Activated CD4-positive, alpha-beta T cell treated with anti-CD3 and anti-CD28 coated beads for 36 hours (primary cell): ENCODE data around the gene PEX13. TPM values are rescaled to one million over a fixed set of nuclear protein-coding genes. Genes with fewer than 3 reads are reported as not detected.
"Not testable (repeated sequence)": the region's sequence is repeated elsewhere in the genome, so short reads cannot be mapped to it uniquely, and the experiment has no call there.

Experiments used
- ATAC-seq: fragments of 200-7000 bp; cut with Tn5 transposase; one replicate; pipeline ENCODE4 v1.10.0; 2021; ENCODE audit warnings: mild to moderate bottlenecking, moderate library complexity
- CTCF ChIA-PET: fragments of 350-600 bp; sonication (Branson Sonifier 250); formaldehyde crosslinking; loops from one replicate; lab custom pipeline; 2021; ENCODE audit warnings: antibody characterized with exemption; lab: Charles Lee
- POLR2A ChIA-PET: fragments of 350-600 bp; sonication (Branson Sonifier 250); formaldehyde crosslinking; loops from one replicate; lab custom pipeline; 2021; ENCODE audit warnings: antibody characterized with exemption, inconsistent platforms; lab: Charles Lee
- DNase-seq: peaks from one replicate; pipeline ENCODE4 v3.0.0-alpha.2; 2020
- H3K27ac Mint-ChIP-seq: one replicate; pipeline ENCODE4 v1.8.0; 2021; ENCODE audit warnings: mixed read lengths
- H3K27me3 Mint-ChIP-seq: one replicate; pipeline ENCODE4 v1.8.0; 2021; ENCODE audit warnings: mixed read lengths
- H3K36me3 Mint-ChIP-seq: one replicate; pipeline ENCODE4 v1.8.0; 2021; ENCODE audit warnings: low read depth, mixed read lengths
- H3K4me1 Mint-ChIP-seq: one replicate; pipeline ENCODE4 v1.8.0; 2021; ENCODE audit warnings: mixed read lengths
- H3K4me3 Mint-ChIP-seq: one replicate; pipeline ENCODE4 v1.8.0; 2021; ENCODE audit warnings: mild to moderate bottlenecking, moderate library complexity, mixed read lengths
- H3K9me3 Mint-ChIP-seq: one replicate; pipeline ENCODE4 v1.8.0; 2021; ENCODE audit warnings: low read depth, mixed read lengths
- intact Hi-C, 2 experiments: fragments of 100-400 bp; cut with DNase I in 1 of 2; cut with micrococcal nuclease in 1 of 2; formaldehyde crosslinking; loops; one replicate each; pipeline versions ENCODE4 v1.14.2 to v1.15.1; 2022 to 2024; cut with DNase I, micrococcal nuclease
- total RNA-seq, 2 experiments: library from RNA; stranded (reverse); gene quantifications; one replicate each; pipeline ENCODE4 v1.2.3, GENCODE V29; 2021

Gene PEX13
- total RNA-seq, 2 experiments from 2014 or later = 14.4 to 19.9 TPM

- Mint-ChIP-seq H3K27ac (no peak overlapping the region), H3K9me3 (no peaks in the 10 kb centered on the region), H3K36me3 (peaks cover 27% of the 10 kb centered on the region), H3K27me3 (no peaks in the 10 kb centered on the region), H3K4me1 (peaks cover 27% of the 10 kb centered on the region), H3K4me3 (no peak overlapping the region)
- DNase-seq (no peak), ATAC-seq (no peak)
- intact Hi-C loops = no loop called here
- POLR2A ChIA-PET = no interaction called here
- CTCF ChIA-PET = interaction anchor here (0.7 to 1.1 kb wide), 2 partner anchors 9 to 45 kb away, joined by 3 read pairs; no protein-coding TSS in a partner anchor
Observed at GRCh38 chr2:61023670-61024069, 6.2 kb downstream of the PEX13 start.

GRCh38 chr2:61029533-61029932, 12.0 kb downstream of the PEX13 start:
- peaks cover 6% of the 10 kb centered on the region for H3K4me1 Mint-ChIP-seq
- ChIA-PET POLR2A (no interaction called here), CTCF (no interaction called here)
- intact Hi-C loops = no loop called here
- no peak overlapping the region for H3K27ac Mint-ChIP-seq
- no peak overlapping the region for H3K4me3 Mint-ChIP-seq
- H3K9me3 Mint-ChIP-seq = no peaks in the 10 kb centered on the region
- no peaks in the 10 kb centered on the region for H3K27me3 Mint-ChIP-seq
- peaks cover 29% of the 10 kb centered on the region for H3K36me3 Mint-ChIP-seq
- ATAC-seq (no peak), DNase-seq (no peak)

DNA sequence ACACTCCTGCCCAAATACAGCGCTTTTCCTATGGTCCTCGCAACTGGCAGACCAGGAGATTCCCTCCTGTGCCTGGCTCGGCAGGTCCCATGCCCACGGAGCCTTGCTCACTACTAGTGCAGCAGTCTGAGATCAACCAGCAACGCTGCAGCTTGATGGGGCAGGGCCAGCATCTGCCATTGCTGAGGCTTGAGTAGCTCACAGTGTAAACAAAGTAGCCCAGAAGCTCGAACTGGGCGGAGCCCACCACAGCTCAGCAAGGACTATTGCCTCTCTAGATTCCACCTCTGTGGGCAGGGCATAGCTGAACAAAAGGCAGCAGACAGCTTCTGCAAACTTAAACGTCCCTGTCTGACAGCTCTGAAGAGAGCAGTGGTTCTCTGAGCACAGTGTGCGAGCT, 17.1 kb downstream of the PEX13 start:
- H3K4me1 Mint-ChIP-seq, H3K4me3 Mint-ChIP-seq, CTCF ChIA-PET, intact Hi-C loops, ATAC-seq, H3K27ac Mint-ChIP-seq, H3K27me3 Mint-ChIP-seq, DNase-seq: not testable (repeated sequence)
- Mint-ChIP-seq H3K36me3 (peaks cover 38% of the 10 kb centered on the region), H3K9me3 (peaks cover 13% of the 10 kb centered on the region)
- POLR2A ChIA-PET = interaction anchor here (0.6 kb wide), 1 partner anchor 26 kb away, joined by 3 read pairs; no protein-coding TSS in a partner anchor

GRCh38 chr2:61036643-61037042, 19.1 kb downstream of the PEX13 start:
- peaks cover 35% of the 10 kb centered on the region for H3K36me3 Mint-ChIP-seq
- H3K27ac Mint-ChIP-seq, H3K4me1 Mint-ChIP-seq, H3K27me3 Mint-ChIP-seq, DNase-seq, POLR2A ChIA-PET, intact Hi-C loops, CTCF ChIA-PET, ATAC-seq, H3K4me3 Mint-ChIP-seq: not testable (repeated sequence)
- H3K9me3 Mint-ChIP-seq = peaks cover 14% of the 10 kb centered on the region

GRCh38 chr2:61042807-61043206, 25.3 kb downstream of the PEX13 start:
- intact Hi-C loops = no loop called here
- ATAC-seq (no peak), DNase-seq (no peak)
- Mint-ChIP-seq H3K9me3 (peaks cover 10% of the 10 kb centered on the region), H3K27me3 (no peaks in the 10 kb centered on the region), H3K27ac (no peak overlapping the region), H3K36me3 (peaks cover 19% of the 10 kb centered on the region), H3K4me1 (peaks cover 18% of the 10 kb centered on the region), H3K4me3 (no peak overlapping the region)
- ChIA-PET POLR2A (no interaction called here), CTCF (no interaction called here)

DNA sequence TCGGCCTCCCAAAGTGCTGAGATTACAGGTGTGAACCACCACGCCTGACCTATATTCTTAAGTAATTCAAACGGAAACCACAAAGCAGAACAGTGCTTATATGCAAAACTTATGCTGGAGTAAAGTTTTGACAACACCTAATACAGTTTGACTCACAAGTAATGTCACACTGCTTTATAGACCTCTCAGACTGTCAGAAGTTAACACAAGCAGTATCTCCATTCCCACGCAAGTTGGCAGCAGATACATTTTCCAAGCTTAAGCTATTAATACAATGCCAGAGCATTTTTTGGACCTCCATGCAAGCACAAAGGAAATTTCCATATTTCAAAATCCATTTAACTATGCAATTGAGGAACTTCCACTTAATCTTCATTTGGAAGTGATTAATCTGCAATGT, 27.1 kb downstream of the PEX13 start:
- H3K4me1 Mint-ChIP-seq = peaks cover 18% of the 10 kb centered on the region
- peaks cover under 1% of the 10 kb centered on the region for H3K9me3 Mint-ChIP-seq
- intact Hi-C loops = no loop called here
- peak; percentile 42 for ATAC-seq
- POLR2A ChIA-PET = no interaction called here
- no peaks in the 10 kb centered on the region for H3K27me3 Mint-ChIP-seq
- CTCF ChIA-PET = interaction anchor here (1.1 kb wide), 1 partner anchor 166 kb away, joined by 3 read pairs; no protein-coding TSS in a partner anchor
- no peak overlapping the region for H3K4me3 Mint-ChIP-seq
- H3K36me3 Mint-ChIP-seq = peaks cover 19% of the 10 kb centered on the region
- no peak overlapping the region for H3K27ac Mint-ChIP-seq
- no peak for DNase-seq

- POLR2A ChIA-PET = no interaction called here
- peaks cover 18% of the 10 kb centered on the region for H3K4me1 Mint-ChIP-seq
- H3K27ac Mint-ChIP-seq = no peak overlapping the region
- no peaks in the 10 kb centered on the region for H3K27me3 Mint-ChIP-seq
- DNase-seq (no peak), ATAC-seq (no peak)
- H3K36me3 Mint-ChIP-seq = peaks cover 19% of the 10 kb centered on the region
- intact Hi-C loops = no loop called here
- no peak overlapping the region for H3K4me3 Mint-ChIP-seq
- H3K9me3 Mint-ChIP-seq = no peaks in the 10 kb centered on the region
- CTCF ChIA-PET = no interaction called here
Observed at GRCh38 chr2:61045226-61045625, 27.7 kb downstream of the PEX13 start.

DNA sequence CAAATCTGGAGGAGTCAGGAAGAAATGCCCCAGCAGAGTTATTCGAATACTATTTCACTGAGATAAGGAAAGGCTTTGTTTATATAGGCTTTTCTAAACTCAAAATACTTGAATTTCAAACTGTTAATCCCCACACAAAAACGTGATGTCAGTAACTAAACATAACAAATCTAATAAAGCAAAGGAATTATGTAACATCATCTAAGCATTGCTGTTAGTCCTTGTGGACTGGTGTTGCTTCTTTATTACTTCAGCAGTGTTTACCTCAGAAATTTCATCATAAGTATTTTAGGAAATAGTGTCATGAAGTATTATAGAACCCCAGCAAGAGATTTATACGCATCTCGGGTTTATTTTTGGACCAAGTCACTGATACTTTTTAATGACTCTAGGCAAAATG, 28.5 kb downstream of the PEX13 start:
- H3K27me3 Mint-ChIP-seq = no peaks in the 10 kb centered on the region
- H3K4me1 Mint-ChIP-seq = peaks cover 18% of the 10 kb centered on the region
- DNase-seq (no peak), ATAC-seq (no peak)
- H3K4me3 Mint-ChIP-seq = no peak overlapping the region
- CTCF ChIA-PET = interaction anchor here (0.5 kb wide), 1 partner anchor 393 kb away, joined by 3 read pairs; no protein-coding TSS in a partner anchor
- POLR2A ChIA-PET = no interaction called here
- intact Hi-C loops = no loop called here
- H3K27ac Mint-ChIP-seq = no peak overlapping the region
- H3K36me3 Mint-ChIP-seq = peaks cover 19% of the 10 kb centered on the region
- no peaks in the 10 kb centered on the region for H3K9me3 Mint-ChIP-seq

DNA sequence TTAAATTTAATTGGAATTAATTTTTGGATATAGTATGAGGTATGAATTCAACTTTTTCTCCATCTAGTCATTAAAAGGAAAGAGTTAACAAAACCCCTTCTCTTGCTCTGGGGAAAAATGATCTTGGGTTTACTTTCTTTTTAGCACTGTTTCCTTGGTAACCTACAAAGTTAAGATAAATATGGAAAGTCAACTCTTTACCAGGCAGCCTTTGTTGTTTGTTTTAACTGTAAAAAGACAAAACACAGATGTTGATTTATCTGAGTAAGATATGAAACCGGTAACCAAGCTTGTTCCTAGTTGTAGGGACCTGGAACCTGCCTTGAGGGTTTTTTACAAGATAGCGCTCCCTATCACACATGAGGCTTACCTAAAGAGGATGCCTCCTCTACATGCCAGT, 38.0 kb downstream of the PEX13 start:
- peak overlapping the region; percentile 37 for H3K27ac Mint-ChIP-seq
- POLR2A ChIA-PET = no interaction called here
- peaks cover 14% of the 10 kb centered on the region for H3K36me3 Mint-ChIP-seq
- H3K27me3 Mint-ChIP-seq = no peaks in the 10 kb centered on the region
- DNase-seq (no peak), ATAC-seq (no peak)
- H3K4me1 Mint-ChIP-seq = no peaks in the 10 kb centered on the region
- H3K9me3 Mint-ChIP-seq = no peaks in the 10 kb centered on the region
- CTCF ChIA-PET = no interaction called here
- intact Hi-C loops = no loop called here
- H3K4me3 Mint-ChIP-seq = no peak overlapping the region

GRCh38 chr2:61057562-61057961, 40.0 kb downstream of the PEX13 start:
- ChIA-PET CTCF (no interaction called here), POLR2A (no interaction called here)
- DNase-seq = no peak
- intact Hi-C loops = no loop called here
- ATAC-seq = no peak
- Mint-ChIP-seq H3K36me3 (peaks cover 11% of the 10 kb centered on the region), H3K9me3 (no peaks in the 10 kb centered on the region), H3K4me1 (no peaks in the 10 kb centered on the region), H3K27me3 (no peaks in the 10 kb centered on the region), H3K4me3 (no peak overlapping the region), H3K27ac (no peak overlapping the region)

GRCh38 chr2:61059382-61059781, 41.9 kb downstream of the PEX13 start:
- intact Hi-C loops = no loop called here
- DNase-seq (no peak), ATAC-seq (no peak)
- Mint-ChIP-seq H3K9me3 (no peaks in the 10 kb centered on the region), H3K27me3 (no peaks in the 10 kb centered on the region), H3K36me3 (peaks cover 9% of the 10 kb centered on the region), H3K4me3 (no peak overlapping the region), H3K4me1 (no peaks in the 10 kb centered on the region), H3K27ac (no peak overlapping the region)
- ChIA-PET CTCF (interaction anchor here (0.8 kb wide), 1 partner anchor 8 kb away, joined by 3 read pairs; no protein-coding TSS in a partner anchor), POLR2A (no interaction called here)
